HG03439 (cell line): Measurements from ENCODE around the gene REM2.

Experiments
- ATAC-seq: cut with Tn5 transposase; IDR thresholded peaks from one replicate; pipeline ENCODE4 v1.9.1; 2021; ENCODE audit warnings: mild to moderate bottlenecking, moderate library complexity; ENCODE audit not compliant: unreplicated experiment

Gene REM2

GRCh38 chr14:22928237-22929103 is 45.4 kb downstream of the REM2 start:
- no peak for ATAC-seq

- ATAC-seq: peak; percentile 87
Measured at GRCh38 chr14:22929104-22929960, 46.3 kb downstream of the REM2 start, which contains the start of gene PRMT5. Gene PRMT5, minus strand, starts transcription at chr14:22929376. Its CDS starts 15 bp downstream, at chr14:22929361.

GRCh38 chr14:22929961-22930364 is 46.9 kb downstream of the REM2 start:
- ATAC-seq: peak; percentile 1

GRCh38 chr14:22932146-22932545 is 49.1 kb downstream of the REM2 start:
- no peak for ATAC-seq

GRCh38 chr14:22935156-22935555 is 52.1 kb downstream of the REM2 start:
- ATAC-seq: no peak
